NCI-H345 treated with DMSO at 0.1 percent for 48 hours (cell line): ENCODE measurements around the gene ST7.

Source experiments
- DNase-seq: peaks from one replicate; lab custom pipeline; 2025; ENCODE audit not compliant: unreplicated experiment; lab: John Stamatoyannopoulos, UW

The ST7 gene

DNA sequence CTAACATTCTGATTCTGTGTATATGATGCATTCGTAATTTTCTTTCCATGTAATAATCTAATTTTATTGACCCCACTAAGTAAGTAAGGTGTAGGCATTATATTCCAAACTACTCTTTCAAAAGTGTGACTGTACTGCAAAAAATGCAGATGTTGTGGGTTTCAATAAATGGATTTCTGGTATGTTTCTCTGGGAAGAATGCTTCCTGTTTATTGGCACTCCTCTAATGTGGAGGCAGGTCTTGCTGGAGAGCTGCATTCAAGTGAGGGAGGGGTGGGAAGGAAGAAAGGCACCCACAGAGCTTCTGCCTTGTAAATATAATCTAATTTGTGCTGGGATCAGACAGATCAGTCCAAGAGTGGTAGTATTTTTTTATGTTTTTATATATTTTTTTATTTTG, 23.9 kb downstream of the ST7 start:
- DNase-seq = no peak

DNA sequence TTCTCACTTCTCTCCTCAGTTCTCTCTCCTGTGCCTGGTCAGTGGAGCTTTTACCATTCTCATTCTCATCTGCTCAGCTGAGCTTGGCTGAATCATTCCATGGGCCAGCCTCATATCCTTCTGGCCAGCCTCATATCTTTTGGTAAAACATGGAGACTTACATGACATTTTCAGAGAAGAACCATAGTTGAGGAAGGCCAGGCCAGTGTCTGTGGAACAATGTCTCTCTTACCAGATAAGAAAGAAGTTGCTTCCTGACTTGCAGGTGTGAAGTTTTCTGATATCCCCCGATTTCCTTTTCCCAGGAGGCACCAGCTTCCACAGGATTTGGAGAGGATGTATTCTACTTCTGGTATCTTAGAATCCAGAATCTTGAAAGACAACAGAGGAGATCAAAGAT, 24.7 kb downstream of the ST7 start:
- no peak for DNase-seq

DNA sequence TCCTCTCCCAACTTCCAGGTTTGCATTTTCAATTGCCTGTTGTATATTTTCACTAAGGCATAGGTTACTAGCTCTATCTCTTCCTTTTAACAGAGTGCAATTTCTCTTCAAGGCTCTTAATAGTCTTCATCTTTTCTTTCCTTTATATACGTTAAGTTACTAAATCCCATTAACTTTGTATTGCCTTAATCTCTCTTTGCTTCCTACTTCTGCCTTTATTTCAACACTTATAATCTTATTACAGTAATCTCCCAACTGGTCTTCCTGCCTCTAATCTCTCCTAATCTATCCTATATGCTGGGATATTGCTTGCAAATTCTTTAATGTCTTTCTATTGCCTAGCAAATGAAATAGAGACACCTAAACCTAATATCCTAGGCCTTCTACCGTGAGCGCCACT, 26.1 kb downstream of the ST7 start:
- no peak for DNase-seq

DNA sequence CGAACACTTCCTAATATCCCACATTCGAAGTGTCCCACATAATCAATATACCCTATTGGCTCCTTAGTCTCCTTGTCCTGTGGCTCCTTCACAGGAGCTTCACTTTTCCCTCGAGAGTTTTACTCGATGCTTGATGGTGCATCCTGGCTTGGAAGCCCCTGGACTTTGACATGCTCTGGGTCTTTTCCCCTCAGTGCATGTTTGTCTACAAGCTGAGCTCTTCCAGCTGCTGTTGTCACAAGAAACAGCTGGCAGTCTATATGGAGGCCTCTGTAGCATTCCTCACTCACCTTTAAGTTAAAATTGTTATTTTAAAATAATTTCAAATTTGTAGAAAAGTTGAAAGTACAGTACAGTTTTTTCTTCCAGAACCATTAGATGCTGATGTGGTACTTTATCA, 27.1 kb downstream of the ST7 start:
- no peak for DNase-seq

DNA sequence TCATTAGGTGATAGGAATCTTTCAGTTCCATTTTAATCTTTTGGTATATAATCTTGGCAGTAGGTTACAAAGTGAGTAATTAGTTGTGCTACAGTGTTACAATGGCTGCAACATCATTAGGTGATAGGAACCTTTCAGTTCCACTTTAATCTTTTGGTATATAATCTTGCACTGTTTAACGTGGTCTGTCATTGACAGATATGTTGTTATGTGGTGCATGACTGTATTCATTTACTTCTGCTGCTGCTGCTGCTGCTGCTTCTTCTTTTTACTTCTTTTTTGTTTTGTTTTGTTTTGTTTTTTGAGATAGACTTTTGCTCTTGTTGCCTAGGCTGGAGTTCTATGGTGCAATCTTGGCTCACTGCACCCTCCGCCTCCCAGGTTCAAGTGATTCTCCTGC, 28.6 kb downstream of the ST7 start:
- no peak for DNase-seq

- DNase-seq = no peak
Measured at GRCh38 chr7:116984511-116984910, 31.2 kb downstream of the ST7 start.

- DNase-seq = peak; percentile 35
Measured at GRCh38 chr7:116984917-116985316, 31.6 kb downstream of the ST7 start.

- no peak for DNase-seq
Measured at GRCh38 chr7:116985575-116985974, 32.3 kb downstream of the ST7 start.

DNA sequence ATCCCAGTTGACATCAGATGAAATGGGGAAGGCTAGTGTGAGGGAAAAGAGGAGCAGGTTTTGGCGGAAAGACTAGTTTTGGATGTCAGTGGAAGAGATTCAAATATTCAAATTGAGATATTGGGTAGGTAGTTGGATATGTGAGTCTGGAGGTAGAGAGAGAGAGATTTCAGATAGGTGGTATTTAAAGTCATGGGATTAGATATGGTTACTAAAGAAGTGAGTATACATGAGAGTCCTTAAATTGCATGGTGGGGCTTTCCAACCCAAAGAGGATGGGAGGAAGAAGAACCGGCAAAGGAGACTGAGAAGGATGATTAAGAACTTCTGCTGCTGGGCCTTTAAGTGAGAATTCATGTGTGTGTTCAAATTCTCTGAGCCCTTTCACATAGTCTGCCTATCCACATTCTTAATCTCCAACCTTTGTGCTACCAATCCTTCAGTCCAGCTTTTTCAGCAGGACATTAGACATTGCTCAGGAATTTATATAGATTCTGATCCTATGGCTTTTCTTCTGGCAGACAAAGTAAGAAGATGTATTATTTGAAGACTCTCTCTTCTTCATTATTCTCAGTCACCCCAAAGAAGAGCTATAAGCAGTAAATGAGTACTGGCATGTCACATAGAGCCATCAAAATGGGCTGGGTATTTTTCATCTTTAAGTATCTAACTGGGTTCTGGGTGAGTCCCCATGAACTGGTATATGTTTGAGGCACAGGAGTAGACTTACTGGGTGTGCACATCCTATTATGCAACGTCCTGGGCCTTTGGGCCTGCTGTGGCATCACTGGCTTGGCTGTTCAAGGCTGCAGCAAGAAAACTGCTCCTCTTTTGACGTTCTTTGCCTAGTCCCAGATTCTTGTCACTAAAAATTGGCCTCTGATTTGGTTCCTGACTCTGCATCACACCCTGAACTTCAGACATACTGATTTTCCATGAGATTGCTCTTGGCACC, 33.6 kb downstream of the ST7 start:
- DNase-seq = no peak

GRCh38 chr7:116988363-116988989, 35.2 kb downstream of the ST7 start:
- DNase-seq = no peak

- no peak for DNase-seq
Measured at GRCh38 chr7:116990056-116990455, 36.8 kb downstream of the ST7 start.

- no peak for DNase-seq
Measured at GRCh38 chr7:116991233-116991632, 37.9 kb downstream of the ST7 start.

DNA sequence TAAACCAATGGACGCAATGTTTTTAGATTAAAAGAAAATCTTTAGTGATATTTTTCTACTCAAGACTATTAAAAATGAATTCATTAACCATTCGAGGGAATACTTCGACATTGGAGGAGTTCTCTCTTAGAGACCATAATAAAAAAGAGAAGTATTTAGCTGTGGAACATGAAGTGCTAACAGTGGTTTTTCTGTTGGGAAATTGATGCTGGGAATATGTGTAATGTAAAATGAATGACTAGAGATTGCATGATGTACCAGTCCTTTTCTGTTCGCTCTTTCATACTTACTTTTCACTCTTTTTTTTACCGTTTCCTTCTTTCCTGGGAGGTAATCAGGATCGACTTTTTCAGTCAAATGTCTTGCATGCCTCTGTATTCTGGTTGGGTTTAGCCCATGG, 41.3 kb downstream of the ST7 start:
- DNase-seq = no peak

DNA sequence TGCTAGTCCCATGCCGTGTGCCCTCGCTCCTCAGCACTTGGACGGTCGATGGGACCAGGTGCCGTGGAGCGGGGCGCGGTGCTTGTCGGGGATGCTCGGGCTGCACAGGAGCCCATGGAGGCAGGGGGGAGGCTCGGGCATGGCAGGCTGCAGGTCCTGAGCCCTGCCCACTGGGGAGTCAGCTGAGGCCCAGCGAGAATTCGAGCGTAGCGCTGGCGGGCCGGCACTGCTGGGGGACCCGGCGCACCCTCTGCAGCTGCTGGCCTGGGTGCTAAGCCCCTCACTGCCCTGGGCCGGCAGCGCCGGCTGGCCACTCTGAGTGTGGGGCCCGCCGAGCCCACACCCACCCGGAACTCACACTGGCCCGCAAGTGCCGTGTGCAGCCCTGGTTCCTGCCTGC, 44.7 kb downstream of the ST7 start:
- no peak for DNase-seq

- DNase-seq = no peak
Measured at GRCh38 chr7:116998567-116999175, 45.4 kb downstream of the ST7 start.

- no peak for DNase-seq
Measured at GRCh38 chr7:116999311-116999710, 46.0 kb downstream of the ST7 start.

DNA sequence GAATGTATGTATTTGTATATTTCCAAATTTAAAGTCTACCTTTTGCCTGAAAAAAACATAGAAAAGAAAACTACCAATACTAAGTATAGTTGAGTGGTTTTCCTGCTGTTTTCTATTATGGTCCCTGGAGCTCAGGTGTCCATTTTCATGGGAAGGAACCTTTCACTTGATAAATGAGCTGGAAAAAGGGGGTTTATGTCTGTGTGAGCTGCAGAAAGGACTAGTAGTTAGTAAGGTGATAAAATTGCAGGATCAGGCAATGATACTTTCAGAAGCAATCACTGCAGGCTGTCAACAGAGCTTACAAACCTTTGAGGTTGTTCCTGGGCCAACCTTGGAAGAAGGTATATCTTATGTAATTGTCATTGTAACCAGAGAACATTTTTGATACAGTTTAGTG, 48.0 kb downstream of the ST7 start:
- DNase-seq = peak; percentile 48

DNA sequence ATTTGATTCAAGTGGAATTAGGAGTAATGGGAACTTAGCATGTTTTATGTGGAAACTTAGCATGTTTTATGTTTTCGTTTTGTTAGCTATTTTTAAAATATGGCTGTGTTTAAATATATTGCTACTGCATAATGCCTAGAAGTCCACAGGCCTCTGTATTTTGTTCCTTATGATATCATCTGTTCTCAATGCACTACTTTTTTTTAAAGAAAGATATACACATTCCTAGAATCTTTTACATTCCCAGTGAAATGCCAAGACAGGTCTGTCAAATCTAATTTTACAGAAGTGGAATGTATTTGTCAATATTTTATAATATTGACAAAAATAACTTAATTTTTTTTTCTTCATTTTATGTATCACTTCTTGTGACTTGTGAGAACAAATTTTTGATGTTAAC, 51.6 kb downstream of the ST7 start:
- DNase-seq = no peak

DNA sequence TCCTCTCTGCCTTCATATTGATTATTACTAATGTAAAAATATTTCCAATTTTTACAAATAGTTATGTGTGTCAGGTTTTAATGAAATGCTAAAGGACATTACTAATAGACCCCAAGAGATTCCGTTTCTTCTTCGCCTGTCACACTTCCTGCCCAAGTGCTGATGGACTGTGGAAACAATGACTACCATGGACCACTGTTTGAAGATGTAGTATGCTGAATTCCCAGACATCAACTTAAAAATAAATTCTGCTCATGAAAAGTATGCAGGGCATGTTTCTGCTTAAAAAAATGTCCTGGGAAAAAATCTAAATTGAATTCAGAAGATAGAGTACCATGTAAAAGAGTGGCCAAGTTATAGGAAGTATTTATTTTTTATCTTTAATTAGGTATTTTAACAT, 52.1 kb downstream of the ST7 start:
- DNase-seq = no peak

- no peak for DNase-seq
Measured at GRCh38 chr7:117006907-117007684, 53.8 kb downstream of the ST7 start.

DNA sequence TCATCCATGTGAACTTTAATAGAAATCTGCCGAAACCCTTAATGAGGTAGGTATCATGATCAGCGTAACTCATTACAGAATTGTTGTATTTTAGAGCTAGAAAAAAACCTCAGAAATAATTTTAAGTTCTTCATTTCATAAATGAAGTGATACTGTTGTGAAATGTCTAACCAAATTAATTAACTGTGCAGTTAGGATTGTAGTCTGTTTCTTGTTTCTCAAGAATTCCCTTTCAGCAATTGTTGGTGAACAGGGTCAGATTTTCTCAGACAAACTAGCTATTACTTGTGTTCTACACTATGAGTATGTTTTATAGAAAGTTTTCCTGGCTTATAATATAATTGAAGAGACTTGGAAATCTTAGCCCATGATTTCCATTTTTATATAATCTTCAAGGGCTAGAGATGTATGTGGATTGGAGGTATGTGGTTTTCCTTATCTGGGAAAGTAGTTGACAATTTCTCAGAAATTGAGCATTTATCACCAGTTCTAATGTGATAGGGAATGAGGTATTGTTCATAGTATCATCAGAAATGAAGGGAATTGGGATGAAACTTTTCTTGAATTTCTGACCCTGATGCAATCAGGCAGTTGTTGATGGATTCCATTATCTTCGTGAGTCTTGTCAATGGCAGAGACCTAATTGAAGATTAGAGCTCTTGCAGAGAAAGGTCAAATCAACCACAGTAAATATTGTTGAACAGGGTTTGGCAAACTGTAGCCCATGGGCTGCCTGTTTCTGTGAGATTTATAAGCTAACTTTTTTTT, 55.0 kb downstream of the ST7 start:
- DNase-seq = no peak
